Measurements from ENCODE around the gene ZWILCH. TPM values are rescaled to one million over a fixed set of nuclear protein-coding genes. Genes with fewer than 3 reads are reported as not detected.

The ZWILCH gene
- total RNA-seq, 1 experiment from 2014 or later: 39.9 TPM

GRCh38 chr15:66472176-66472999 is 32.7 kb upstream of the ZWILCH start:
- ATAC-seq: 0 out of 2 replicates have a peak, but pooled peaks have one; percentile 57
- no peaks in the 10 kb centered on the region for H3K4me1 ChIP-seq (ENCODE audit: control insufficient read depth, insufficient read depth, low read length)
- no peak overlapping the region for H3K4me3 ChIP-seq (ENCODE audit: low read depth in 2 of 2, low read length in 2 of 2)
- no peaks in the 10 kb centered on the region for H3K9me3 ChIP-seq (ENCODE audit: control insufficient read depth, insufficient read depth, low read depth, low read length)
- TF ChIP-seq SIN3A (IDR thresholded peaks at IDR 0.05; ENCODE audit: borderline replicate concordance, insufficient read depth, low read depth, low read length) (no peak), TCF7L2 (IDR thresholded peaks at IDR 0.05; ENCODE audit: low read depth, low read length) (no peak), POLR2AphosphoS5 (IDR thresholded peaks at IDR 0.05; ENCODE audit: low read depth, low read length) (no peak), CTCF (IDR thresholded peaks at IDR 0.05) (no peak), REST (IDR thresholded peaks at IDR 0.05; ENCODE audit: insufficient read depth in 1 of 2, low read depth in 2 of 2, low read length in 1 of 2) (no peak)
- in situ Hi-C loops (cut with HindIII; ENCODE audit: low pct_unique_long_range_greater_than_20kb, low sequenced_read_pairs): no loop called here
- DNase-seq (ENCODE audit: low read depth, low spot score): no peak
- POLR2A ChIA-PET: no interaction called here
- CTCF ChIA-PET: interaction anchor here (0.5 to 0.7 kb wide), 3 partner anchors 155 to 956 kb away, joined by 3 to 4 read pairs (median 4); no protein-coding TSS in a partner anchor
- H3K27ac ChIP-seq (ENCODE audit: low read length): no peak overlapping the region
- H3K36me3 ChIP-seq (ENCODE audit: control insufficient read depth, insufficient read depth, low read length): no peaks in the 10 kb centered on the region
- H3K27me3 ChIP-seq (ENCODE audit: control insufficient read depth, insufficient read depth, low read length): no peaks in the 10 kb centered on the region
- BruUV-seq (replicated peaks): no TSS peak
- intact Hi-C loops (cut with micrococcal nuclease; ENCODE audit: unreplicated experiment): no loop called here

GRCh38 chr15:66474135-66474534 is 31.0 kb upstream of the ZWILCH start:
- H3K27ac ChIP-seq (ENCODE audit: low read length): no peak overlapping the region
- no TSS peak for BruUV-seq (replicated peaks)
- no peaks in the 10 kb centered on the region for H3K9me3 ChIP-seq (ENCODE audit: control insufficient read depth, insufficient read depth, low read depth, low read length)
- ATAC-seq: no peak
- H3K36me3 ChIP-seq (ENCODE audit: control insufficient read depth, insufficient read depth, low read length): no peaks in the 10 kb centered on the region
- CTCF ChIA-PET: no interaction called here
- no peaks in the 10 kb centered on the region for H3K4me1 ChIP-seq (ENCODE audit: control insufficient read depth, insufficient read depth, low read length)
- DNase-seq (ENCODE audit: low read depth, low spot score): no peak
- in situ Hi-C loops (cut with HindIII; ENCODE audit: low pct_unique_long_range_greater_than_20kb, low sequenced_read_pairs): no loop called here
- POLR2A ChIA-PET: no interaction called here
- no peak overlapping the region for H3K4me3 ChIP-seq (ENCODE audit: low read depth in 2 of 2, low read length in 2 of 2)
- H3K27me3 ChIP-seq (ENCODE audit: control insufficient read depth, insufficient read depth, low read length): no peaks in the 10 kb centered on the region
- intact Hi-C loops (cut with micrococcal nuclease; ENCODE audit: unreplicated experiment): no loop called here
- TF ChIP-seq CTCF (IDR thresholded peaks at IDR 0.05): no peak
- TF ChIP-seq SIN3A (IDR thresholded peaks at IDR 0.05; ENCODE audit: borderline replicate concordance, insufficient read depth, low read depth, low read length): no peak
- TF ChIP-seq POLR2AphosphoS5 (IDR thresholded peaks at IDR 0.05; ENCODE audit: low read depth, low read length): no peak
- no peak for TF ChIP-seq REST (IDR thresholded peaks at IDR 0.05; ENCODE audit: insufficient read depth in 1 of 2, low read depth in 2 of 2, low read length in 1 of 2)
- no peak for TF ChIP-seq TCF7L2 (IDR thresholded peaks at IDR 0.05; ENCODE audit: low read depth, low read length)
